Measurements from ENCODE around the gene BACH2. TPM values are rescaled to one million over a fixed set of nuclear protein-coding genes. Genes with fewer than 3 reads are reported as not detected.

Gene BACH2
- polyA plus RNA-seq, 2 donors: 0.24 to 0.26 TPM

DNA sequence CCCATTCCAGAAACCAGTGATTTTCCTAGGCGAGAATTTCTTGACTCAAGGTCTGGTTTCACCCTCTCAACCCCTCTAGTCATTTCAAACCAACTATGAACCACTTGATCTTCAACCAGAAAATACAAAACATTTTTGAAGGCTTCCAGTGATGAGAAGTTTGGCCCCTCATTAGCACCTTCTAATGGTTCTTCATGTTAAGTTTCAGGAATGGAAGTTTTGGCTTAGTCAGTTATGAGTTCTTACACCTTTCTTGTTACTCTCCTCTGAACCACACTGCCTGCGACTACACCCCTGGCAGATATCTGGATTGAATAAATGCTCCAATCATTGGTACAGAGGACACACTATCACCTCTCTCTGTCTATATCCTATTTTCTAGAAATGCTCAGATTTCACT, 335.2 kb downstream of the BACH2 start:
- 90 to 93% methylated on average over 2 of the region's 2 CpGs for WGBS, 2 donors
- Histone ChIP-seq H3K27ac (ENCODE audit: low read depth in 2 of 2, low read length in 1 of 2) (no peak overlapping the region), H3K4me1 (ENCODE audit: control insufficient read depth in 2 of 2, insufficient read depth in 2 of 2, low read length in 1 of 2) (no peaks in the 10 kb centered on the region), H3K36me3 (ENCODE audit: control insufficient read depth in 2 of 2, insufficient read depth in 2 of 2, low read length in 1 of 2) (no peaks in the 10 kb centered on the region), H3K9me3 (ENCODE audit: control insufficient read depth in 2 of 2, insufficient read depth in 1 of 2, low read depth in 1 of 2, low read length in 1 of 2) (no peaks in the 10 kb centered on the region), H3K27me3 (ENCODE audit: control insufficient read depth in 1 of 2, insufficient read depth in 2 of 2, low read length in 2 of 2) (no peaks in the 10 kb centered on the region), H3K4me3 (ENCODE audit: low read depth in 1 of 2, low read length in 2 of 2) (no peak overlapping the region)

- Histone ChIP-seq H3K9me3 (ENCODE audit: control insufficient read depth in 2 of 2, insufficient read depth in 1 of 2, low read depth in 1 of 2, low read length in 1 of 2) (no peaks in the 10 kb centered on the region), H3K27ac (ENCODE audit: low read depth in 2 of 2, low read length in 1 of 2) (no peak overlapping the region), H3K27me3 (ENCODE audit: control insufficient read depth in 1 of 2, insufficient read depth in 2 of 2, low read length in 2 of 2) (no peaks in the 10 kb centered on the region), H3K36me3 (ENCODE audit: control insufficient read depth in 2 of 2, insufficient read depth in 2 of 2, low read length in 1 of 2) (no peaks in the 10 kb centered on the region), H3K4me3 (ENCODE audit: low read depth in 1 of 2, low read length in 2 of 2) (no peak overlapping the region), H3K4me1 (ENCODE audit: control insufficient read depth in 2 of 2, insufficient read depth in 2 of 2, low read length in 1 of 2) (no peaks in the 10 kb centered on the region)
- 70 to 88% methylated on average over 6 of the region's 6 CpGs for WGBS, 2 donors
Measured at GRCh38 chr6:89959883-89960282, 336.8 kb downstream of the BACH2 start.

DNA sequence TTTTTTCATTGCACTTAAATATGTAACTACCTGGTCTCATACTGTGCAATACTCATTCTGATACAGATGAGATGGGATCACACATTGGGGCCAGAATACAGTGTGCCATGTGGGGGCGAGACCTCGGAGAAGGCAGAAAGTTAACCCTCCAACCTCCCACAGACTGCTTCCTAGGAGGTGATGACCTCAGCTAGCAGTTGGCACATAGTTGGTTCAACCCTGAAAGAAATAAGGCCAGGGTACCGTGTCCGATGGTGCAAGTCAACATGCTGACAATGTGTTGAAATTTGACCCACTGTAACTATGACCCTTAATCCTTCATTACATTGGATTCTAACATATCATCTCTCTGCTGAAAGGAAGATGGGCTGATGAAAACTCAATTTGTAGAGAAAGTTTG, 340.5 kb downstream of the BACH2 start:
- H3K4me3 ChIP-seq (ENCODE audit: low read depth in 1 of 2, low read length in 2 of 2): no peak overlapping the region
- 91 to 92% methylated on average over 4 of the region's 4 CpGs for WGBS, 2 donors
- H3K36me3 ChIP-seq (ENCODE audit: control insufficient read depth in 2 of 2, insufficient read depth in 2 of 2, low read length in 1 of 2): no peaks in the 10 kb centered on the region
- no peak overlapping the region for H3K27ac ChIP-seq (ENCODE audit: low read depth in 2 of 2, low read length in 1 of 2)
- H3K27me3 ChIP-seq (ENCODE audit: control insufficient read depth in 1 of 2, insufficient read depth in 2 of 2, low read length in 2 of 2): no peaks in the 10 kb centered on the region
- no peaks in the 10 kb centered on the region for H3K9me3 ChIP-seq (ENCODE audit: control insufficient read depth in 2 of 2, insufficient read depth in 1 of 2, low read depth in 1 of 2, low read length in 1 of 2)
- H3K4me1 ChIP-seq (ENCODE audit: control insufficient read depth in 2 of 2, insufficient read depth in 2 of 2, low read length in 1 of 2): no peaks in the 10 kb centered on the region

DNA sequence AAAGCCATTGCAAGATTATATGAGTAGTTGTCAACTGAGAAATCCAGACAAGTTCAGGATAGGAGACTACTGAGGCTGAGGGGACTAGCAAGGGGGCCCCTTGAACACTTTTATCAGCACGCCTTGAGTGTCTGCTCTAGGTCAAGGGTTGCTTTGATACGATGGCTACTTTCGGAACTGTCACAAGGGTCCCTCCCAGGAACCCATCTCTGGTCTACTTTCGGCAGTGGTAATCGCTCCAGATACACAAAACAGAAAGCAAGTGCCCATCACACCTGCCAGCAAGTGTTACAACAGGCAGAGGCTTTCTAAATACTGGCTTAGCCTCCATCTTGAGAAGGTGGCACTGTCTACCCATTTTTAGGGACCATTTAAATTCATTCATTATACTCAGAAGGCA, 341.3 kb downstream of the BACH2 start:
- Histone ChIP-seq H3K4me3 (ENCODE audit: low read depth in 1 of 2, low read length in 2 of 2) (no peak overlapping the region), H3K27me3 (ENCODE audit: control insufficient read depth in 1 of 2, insufficient read depth in 2 of 2, low read length in 2 of 2) (no peaks in the 10 kb centered on the region), H3K9me3 (ENCODE audit: control insufficient read depth in 2 of 2, insufficient read depth in 1 of 2, low read depth in 1 of 2, low read length in 1 of 2) (no peaks in the 10 kb centered on the region), H3K4me1 (ENCODE audit: control insufficient read depth in 2 of 2, insufficient read depth in 2 of 2, low read length in 1 of 2) (no peaks in the 10 kb centered on the region), H3K27ac (ENCODE audit: low read depth in 2 of 2, low read length in 1 of 2) (no peak overlapping the region), H3K36me3 (ENCODE audit: control insufficient read depth in 2 of 2, insufficient read depth in 2 of 2, low read length in 1 of 2) (peaks cover 0 to 4% of the 10 kb centered on the region in 2 donors)
- WGBS, 2 donors: 84 to 87% methylated on average over 5 of the region's 5 CpGs

- WGBS, 2 donors: 45 to 64% methylated on average over 1 of the region's 1 CpG
- Histone ChIP-seq H3K27ac (ENCODE audit: low read depth in 2 of 2, low read length in 1 of 2) (no peak overlapping the region), H3K36me3 (ENCODE audit: control insufficient read depth in 2 of 2, insufficient read depth in 2 of 2, low read length in 1 of 2) (peaks cover 0 to 4% of the 10 kb centered on the region in 2 donors), H3K4me3 (ENCODE audit: low read depth in 1 of 2, low read length in 2 of 2) (no peak overlapping the region), H3K9me3 (ENCODE audit: control insufficient read depth in 2 of 2, insufficient read depth in 1 of 2, low read depth in 1 of 2, low read length in 1 of 2) (no peaks in the 10 kb centered on the region), H3K4me1 (ENCODE audit: control insufficient read depth in 2 of 2, insufficient read depth in 2 of 2, low read length in 1 of 2) (no peaks in the 10 kb centered on the region), H3K27me3 (ENCODE audit: control insufficient read depth in 1 of 2, insufficient read depth in 2 of 2, low read length in 2 of 2) (no peaks in the 10 kb centered on the region)
Measured at GRCh38 chr6:89954721-89955148, 341.9 kb downstream of the BACH2 start.

- H3K36me3 ChIP-seq (ENCODE audit: control insufficient read depth in 2 of 2, insufficient read depth in 2 of 2, low read length in 1 of 2): peaks cover 0 to 4% of the 10 kb centered on the region in 2 donors
- H3K9me3 ChIP-seq (ENCODE audit: control insufficient read depth in 2 of 2, insufficient read depth in 1 of 2, low read depth in 1 of 2, low read length in 1 of 2): no peaks in the 10 kb centered on the region
- 61% methylated on average over 4 of the region's 4 CpGs for WGBS, 2 donors
- H3K27ac ChIP-seq (ENCODE audit: low read depth in 2 of 2, low read length in 1 of 2): no peak overlapping the region
- no peaks in the 10 kb centered on the region for H3K27me3 ChIP-seq (ENCODE audit: control insufficient read depth in 1 of 2, insufficient read depth in 2 of 2, low read length in 2 of 2)
- no peaks in the 10 kb centered on the region for H3K4me1 ChIP-seq (ENCODE audit: control insufficient read depth in 2 of 2, insufficient read depth in 2 of 2, low read length in 1 of 2)
- H3K4me3 ChIP-seq (ENCODE audit: low read depth in 1 of 2, low read length in 2 of 2): no peak overlapping the region
Measured at GRCh38 chr6:89952686-89953085, 344.0 kb downstream of the BACH2 start.

GRCh38 chr6:89952105-89952671, 344.5 kb downstream of the BACH2 start:
- Histone ChIP-seq H3K27ac (ENCODE audit: low read depth in 2 of 2, low read length in 1 of 2) (no peak overlapping the region), H3K36me3 (ENCODE audit: control insufficient read depth in 2 of 2, insufficient read depth in 2 of 2, low read length in 1 of 2) (peaks cover 0 to 4% of the 10 kb centered on the region in 2 donors)
- WGBS, 2 donors: 44 to 56% methylated on average over 6 of the region's 6 CpGs

GRCh38 chr6:89951574-89952104, 345.0 kb downstream of the BACH2 start:
- Histone ChIP-seq H3K4me1 (ENCODE audit: control insufficient read depth in 2 of 2, insufficient read depth in 2 of 2, low read length in 1 of 2) (no peaks in the 10 kb centered on the region), H3K4me3 (ENCODE audit: low read depth in 1 of 2, low read length in 2 of 2) (no peak overlapping the region), H3K9me3 (ENCODE audit: control insufficient read depth in 2 of 2, insufficient read depth in 1 of 2, low read depth in 1 of 2, low read length in 1 of 2) (no peaks in the 10 kb centered on the region), H3K27me3 (ENCODE audit: control insufficient read depth in 1 of 2, insufficient read depth in 2 of 2, low read length in 2 of 2) (no peaks in the 10 kb centered on the region), H3K36me3 (ENCODE audit: control insufficient read depth in 2 of 2, insufficient read depth in 2 of 2, low read length in 1 of 2) (peaks cover 0 to 4% of the 10 kb centered on the region in 2 donors), H3K27ac (ENCODE audit: low read depth in 2 of 2, low read length in 1 of 2) (no peak overlapping the region)
- 72 to 74% methylated on average over 15 of the region's 15 CpGs for WGBS, 2 donors

More at GRCh38 chr6:89952105-89952671, 344.5 kb downstream of the BACH2 start:
- H3K4me1 ChIP-seq (ENCODE audit: control insufficient read depth in 2 of 2, insufficient read depth in 2 of 2, low read length in 1 of 2): no peaks in the 10 kb centered on the region
- H3K4me3 ChIP-seq (ENCODE audit: low read depth in 1 of 2, low read length in 2 of 2): no peak overlapping the region
- no peaks in the 10 kb centered on the region for H3K27me3 ChIP-seq (ENCODE audit: control insufficient read depth in 1 of 2, insufficient read depth in 2 of 2, low read length in 2 of 2)
- no peaks in the 10 kb centered on the region for H3K9me3 ChIP-seq (ENCODE audit: control insufficient read depth in 2 of 2, insufficient read depth in 1 of 2, low read depth in 1 of 2, low read length in 1 of 2)

GRCh38 chr6:89950879-89951391, 345.7 kb downstream of the BACH2 start:
- WGBS, 2 donors: 75 to 84% methylated on average over 15 of the region's 15 CpGs
- H3K4me3 ChIP-seq (ENCODE audit: low read depth in 1 of 2, low read length in 2 of 2): no peak overlapping the region
- H3K9me3 ChIP-seq (ENCODE audit: control insufficient read depth in 2 of 2, insufficient read depth in 1 of 2, low read depth in 1 of 2, low read length in 1 of 2): no peaks in the 10 kb centered on the region

GRCh38 chr6:89950446-89950845, 346.2 kb downstream of the BACH2 start:
- H3K9me3 ChIP-seq (ENCODE audit: control insufficient read depth in 2 of 2, insufficient read depth in 1 of 2, low read depth in 1 of 2, low read length in 1 of 2): no peaks in the 10 kb centered on the region
- H3K27me3 ChIP-seq (ENCODE audit: control insufficient read depth in 1 of 2, insufficient read depth in 2 of 2, low read length in 2 of 2): no peaks in the 10 kb centered on the region
- H3K4me1 ChIP-seq (ENCODE audit: control insufficient read depth in 2 of 2, insufficient read depth in 2 of 2, low read length in 1 of 2): no peaks in the 10 kb centered on the region
- no peak overlapping the region for H3K4me3 ChIP-seq (ENCODE audit: low read depth in 1 of 2, low read length in 2 of 2)
- WGBS, 2 donors: 93 to 96% methylated on average over 17 of the region's 17 CpGs
- no peak overlapping the region for H3K27ac ChIP-seq (ENCODE audit: low read depth in 2 of 2, low read length in 1 of 2)
- H3K36me3 ChIP-seq (ENCODE audit: control insufficient read depth in 2 of 2, insufficient read depth in 2 of 2, low read length in 1 of 2): peaks cover 0 to 4% of the 10 kb centered on the region in 2 donors

More at GRCh38 chr6:89950879-89951391, 345.7 kb downstream of the BACH2 start:
- H3K27me3 ChIP-seq (ENCODE audit: control insufficient read depth in 1 of 2, insufficient read depth in 2 of 2, low read length in 2 of 2): no peaks in the 10 kb centered on the region
- no peaks in the 10 kb centered on the region for H3K4me1 ChIP-seq (ENCODE audit: control insufficient read depth in 2 of 2, insufficient read depth in 2 of 2, low read length in 1 of 2)
- peaks cover 0 to 4% of the 10 kb centered on the region in 2 donors for H3K36me3 ChIP-seq (ENCODE audit: control insufficient read depth in 2 of 2, insufficient read depth in 2 of 2, low read length in 1 of 2)
- no peak overlapping the region for H3K27ac ChIP-seq (ENCODE audit: low read depth in 2 of 2, low read length in 1 of 2)

All from esophagus (tissue), 2 donors.